GM10266 (cell line): ENCODE results near the gene CERK.

Source experiments
- DNase-seq: peaks from one replicate; pipeline ENCODE4 v3.0.0; 2012; ENCODE audit errors: extremely low spot score
- TF ChIP-seq, protein P1 (sequence below): IDR thresholded peaks from 2 replicates; pipeline ENCODE4 v1.5.1; 2012; ENCODE audit warnings: mild to moderate bottlenecking, low read depth; ENCODE audit not compliant: control insufficient read depth, insufficient read depth; ENCODE audit errors: missing control alignments

The CERK gene

GRCh38 chr22:46654426-46654825 is 83.6 kb downstream of the CERK start:
- DNase-seq = no peak
- TF ChIP-seq, protein P1, sequence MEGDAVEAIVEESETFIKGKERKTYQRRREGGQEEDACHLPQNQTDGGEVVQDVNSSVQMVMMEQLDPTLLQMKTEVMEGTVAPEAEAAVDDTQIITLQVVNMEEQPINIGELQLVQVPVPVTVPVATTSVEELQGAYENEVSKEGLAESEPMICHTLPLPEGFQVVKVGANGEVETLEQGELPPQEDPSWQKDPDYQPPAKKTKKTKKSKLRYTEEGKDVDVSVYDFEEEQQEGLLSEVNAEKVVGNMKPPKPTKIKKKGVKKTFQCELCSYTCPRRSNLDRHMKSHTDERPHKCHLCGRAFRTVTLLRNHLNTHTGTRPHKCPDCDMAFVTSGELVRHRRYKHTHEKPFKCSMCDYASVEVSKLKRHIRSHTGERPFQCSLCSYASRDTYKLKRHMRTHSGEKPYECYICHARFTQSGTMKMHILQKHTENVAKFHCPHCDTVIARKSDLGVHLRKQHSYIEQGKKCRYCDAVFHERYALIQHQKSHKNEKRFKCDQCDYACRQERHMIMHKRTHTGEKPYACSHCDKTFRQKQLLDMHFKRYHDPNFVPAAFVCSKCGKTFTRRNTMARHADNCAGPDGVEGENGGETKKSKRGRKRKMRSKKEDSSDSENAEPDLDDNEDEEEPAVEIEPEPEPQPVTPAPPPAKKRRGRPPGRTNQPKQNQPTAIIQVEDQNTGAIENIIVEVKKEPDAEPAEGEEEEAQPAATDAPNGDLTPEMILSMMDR = no peak

DNA sequence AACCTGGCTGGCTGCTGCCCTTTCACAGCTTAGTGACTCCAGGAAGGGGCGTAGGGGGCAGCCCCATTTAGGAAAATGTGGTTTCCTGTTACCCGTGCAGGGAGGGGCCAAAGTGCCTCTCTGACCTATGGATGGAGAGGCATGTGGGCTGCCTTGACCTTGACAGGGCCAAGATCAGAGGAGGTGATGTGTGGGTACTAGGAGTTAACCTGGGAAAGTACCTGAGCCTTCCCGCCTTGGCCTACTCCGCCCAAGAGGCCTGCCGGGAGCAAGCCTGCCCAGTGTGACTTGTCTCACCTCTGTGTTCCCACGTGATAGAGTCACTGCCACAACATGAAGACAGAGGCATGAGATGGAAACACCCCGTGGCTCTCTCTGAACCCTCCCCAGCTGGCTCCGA is 84.5 kb downstream of the CERK start:
- DNase-seq = peak; percentile 63
- TF ChIP-seq, protein P1 = no peak

DNA sequence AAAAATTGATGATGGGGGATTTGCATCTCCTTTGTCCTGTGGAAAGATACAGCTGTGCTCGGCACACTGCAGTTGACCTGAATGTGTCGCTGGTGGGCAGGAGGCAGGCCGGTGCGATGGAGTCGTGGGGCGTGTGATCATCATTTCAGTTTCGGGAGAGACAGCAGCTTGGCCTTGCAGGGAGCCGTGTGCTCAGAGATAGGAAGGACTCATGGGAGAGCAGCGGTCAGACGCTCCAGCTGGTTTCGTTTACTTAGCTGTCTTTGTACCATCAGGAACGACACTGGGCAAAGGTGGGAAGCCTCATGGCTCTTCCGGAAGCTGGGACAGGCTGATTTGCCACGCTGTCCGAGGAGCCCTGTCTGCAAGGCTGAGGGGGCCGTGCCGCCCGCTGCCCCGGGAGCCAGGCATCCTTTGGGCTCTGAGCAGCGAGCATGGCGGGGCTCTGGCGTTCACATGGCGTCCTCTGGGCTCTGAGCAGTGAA is 85.2 kb downstream of the CERK start:
- DNase-seq = no peak
- TF ChIP-seq, protein P1 = no peak

DNA sequence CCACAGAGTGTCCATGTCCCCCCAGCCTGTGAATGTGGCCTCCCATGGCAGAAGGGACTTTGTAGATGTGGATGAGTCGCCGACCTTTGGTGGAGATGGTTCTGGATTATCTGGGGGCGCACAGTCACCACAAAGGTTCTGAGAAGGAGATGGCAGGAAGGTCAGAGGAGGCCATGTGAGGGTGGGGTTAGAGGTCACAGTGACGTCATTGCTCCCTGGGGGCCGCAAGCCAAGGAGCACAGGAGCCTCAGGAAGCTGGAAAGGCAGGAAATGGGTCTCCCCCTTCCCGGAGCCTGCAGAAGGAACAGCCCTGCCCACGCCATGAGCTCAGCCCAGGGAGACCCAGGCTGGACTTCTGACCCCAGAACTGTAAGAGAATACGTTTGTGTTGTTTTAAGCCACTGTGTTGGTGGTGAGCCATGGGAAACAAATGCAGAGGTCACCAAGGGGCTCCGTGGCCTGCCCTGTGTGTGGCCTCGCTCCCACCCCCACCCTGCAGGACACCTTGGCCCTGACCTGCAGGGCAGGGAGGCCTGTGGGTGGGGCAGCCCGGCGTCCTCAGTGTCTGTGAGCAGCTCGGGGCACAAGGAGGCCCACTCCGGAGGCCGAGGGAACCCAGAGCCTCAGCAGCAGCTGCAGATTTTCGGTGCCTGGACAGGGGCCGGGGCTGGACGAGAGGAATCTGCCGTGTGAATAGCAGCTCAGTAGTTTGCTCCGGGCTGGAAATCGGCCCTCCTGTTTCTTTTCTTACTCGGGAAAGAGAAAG is 85.8 kb downstream of the CERK start:
- no peak for DNase-seq
- TF ChIP-seq, protein P1 = no peak

GRCh38 chr22:46651316-46651715 is 86.7 kb downstream of the CERK start:
- TF ChIP-seq, protein P1 = no peak
- DNase-seq = no peak

DNA sequence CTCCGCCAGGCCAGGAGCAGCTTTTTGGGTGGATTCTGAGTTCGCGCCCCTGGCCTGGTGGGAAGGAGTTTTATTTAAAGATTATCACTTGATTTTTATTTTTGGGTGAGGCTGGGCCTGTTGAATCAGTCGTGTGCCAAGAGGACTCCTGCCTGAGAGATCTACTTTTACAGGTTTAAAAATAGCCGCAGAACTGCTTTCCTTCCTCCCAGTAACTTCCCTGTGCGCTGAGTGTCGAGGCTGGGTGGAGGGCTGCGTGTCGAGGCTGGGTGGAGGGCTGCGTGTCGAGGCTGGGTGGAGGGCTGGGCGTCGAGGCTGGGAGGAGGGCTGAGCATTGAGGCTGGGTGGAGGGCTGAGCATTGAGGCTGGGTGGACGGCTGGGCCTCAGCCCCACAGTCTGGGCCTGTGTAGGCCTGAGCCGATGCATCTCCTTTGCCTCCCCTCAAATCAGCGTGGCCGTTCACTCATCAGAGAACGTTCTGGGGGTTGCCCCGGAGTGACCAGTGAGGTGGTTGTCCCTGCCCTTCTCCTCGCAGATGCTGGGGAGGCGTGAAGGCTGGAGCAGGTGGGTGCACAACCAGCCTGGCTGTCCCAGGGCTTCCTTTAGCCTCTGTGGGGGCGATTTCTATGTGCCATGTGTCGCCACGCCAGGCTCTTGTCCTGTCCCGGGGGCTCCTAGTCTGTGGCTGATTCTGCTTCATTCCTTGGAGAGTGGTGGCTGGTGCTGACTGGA is 87.8 kb downstream of the CERK start:
- DNase-seq = no peak
- TF ChIP-seq, protein P1 = no peak
